Endothelial cell of umbilical vein (primary cell): ENCODE measurements around the gene LHPP.

Source experiments
- EZH2 ChIP-seq: IDR thresholded peaks from 2 replicates; pipeline ENCODE4 v1.6.1; 2012; ENCODE audit warnings: borderline replicate concordance, low read depth, mild to moderate bottlenecking, moderate library complexity, low read length, inconsistent platforms; ENCODE audit not compliant: severe bottlenecking
- FOS ChIP-seq: IDR thresholded peaks from 2 replicates; pipeline ENCODE4 v1.6.1; 2011; ENCODE audit warnings: mild to moderate bottlenecking, low read length, moderate library complexity, borderline replicate concordance; ENCODE audit not compliant: insufficient read depth
- GATA2 ChIP-seq: IDR thresholded peaks from 2 replicates; pipeline ENCODE4 v1.7.0; 2011; ENCODE audit warnings: low read depth, mild to moderate bottlenecking, moderate library complexity, mixed read lengths, low read length; ENCODE audit not compliant: insufficient read length, insufficient read depth
- JUN ChIP-seq: IDR thresholded peaks from 2 replicates; pipeline ENCODE4 v1.6.1; 2011; ENCODE audit warnings: borderline replicate concordance, low read depth; ENCODE audit not compliant: insufficient read length, insufficient read depth
- MYC ChIP-seq: IDR thresholded peaks from one replicate; pipeline ENCODE4 v1.6.1; 2011; ENCODE audit warnings: mild to moderate bottlenecking, low read depth, low read length
- POLR2A ChIP-seq: IDR thresholded peaks from 2 replicates; pipeline ENCODE4 v1.6.1; 2012; ENCODE audit warnings: low read depth, mild to moderate bottlenecking, control low read depth, low read length
- POLR2AphosphoS5 ChIP-seq: IDR thresholded peaks from 2 replicates; pipeline ENCODE4 v1.6.1; 2012; ENCODE audit warnings: low read depth, mild to moderate bottlenecking, control low read depth, low read length, moderate library complexity; ENCODE audit not compliant: insufficient read depth
- TF ChIP-seq, protein P1 (sequence below), 2 donors: IDR thresholded peaks; 1 replicate in 1 of 2; 2 replicates in 1 of 2; pipeline ENCODE4 v1.5.1; 2011; ENCODE audit warnings: low read length in 2 of 2, mild to moderate bottlenecking in 2 of 2, moderate library complexity in 2 of 2, control low read depth in 1 of 2, inconsistent platforms in 1 of 2, low read depth in 1 of 2; ENCODE audit not compliant: insufficient read depth in 1 of 2; ENCODE audit errors: extremely low read depth in 1 of 2
- TF ChIP-seq, protein P2 (sequence below): IDR thresholded peaks from 2 replicates; pipeline ENCODE4 v1.6.1; 2011; ENCODE audit not compliant: insufficient read depth, insufficient read length

DNA sequence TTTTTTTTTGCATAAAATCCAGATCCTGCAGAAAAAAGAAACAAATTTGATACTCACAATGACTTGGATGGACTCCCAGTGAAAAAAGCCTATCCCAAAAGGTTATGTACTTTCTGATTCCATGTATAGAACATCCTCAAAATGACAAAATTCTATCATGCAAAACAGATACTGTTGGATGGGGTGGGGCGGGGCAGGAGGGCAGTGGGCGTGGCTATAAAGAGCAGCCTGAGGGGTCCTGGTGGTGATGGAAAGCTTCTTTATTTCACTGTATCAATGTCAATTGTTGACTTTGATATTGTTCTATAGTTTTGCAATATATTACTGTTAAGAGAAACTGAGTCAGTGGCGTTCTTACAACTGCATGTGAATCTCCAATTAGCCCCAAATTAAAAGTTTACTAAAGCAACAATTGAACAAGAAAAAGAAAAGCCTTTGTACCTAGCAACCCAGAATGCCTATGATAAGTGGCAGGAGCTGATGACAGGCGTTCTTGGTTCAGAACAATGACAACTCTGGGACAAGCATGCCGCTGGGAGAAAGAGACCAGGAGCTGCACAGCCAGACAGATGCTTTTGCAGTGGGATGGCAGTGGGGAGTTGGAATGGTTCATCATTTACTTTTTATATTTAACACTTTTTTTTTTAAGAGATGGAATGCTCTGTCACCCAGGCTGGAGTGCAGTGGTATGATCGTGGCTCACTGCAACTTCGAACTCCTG, 101.9 kb downstream of the LHPP start:
- TF ChIP-seq POLR2A (no peak), POLR2AphosphoS5 (no peak), FOS (no peak), EZH2 (no peak), JUN (no peak), GATA2 (no peak), MYC (no peak)
- TF ChIP-seq, protein P1, sequence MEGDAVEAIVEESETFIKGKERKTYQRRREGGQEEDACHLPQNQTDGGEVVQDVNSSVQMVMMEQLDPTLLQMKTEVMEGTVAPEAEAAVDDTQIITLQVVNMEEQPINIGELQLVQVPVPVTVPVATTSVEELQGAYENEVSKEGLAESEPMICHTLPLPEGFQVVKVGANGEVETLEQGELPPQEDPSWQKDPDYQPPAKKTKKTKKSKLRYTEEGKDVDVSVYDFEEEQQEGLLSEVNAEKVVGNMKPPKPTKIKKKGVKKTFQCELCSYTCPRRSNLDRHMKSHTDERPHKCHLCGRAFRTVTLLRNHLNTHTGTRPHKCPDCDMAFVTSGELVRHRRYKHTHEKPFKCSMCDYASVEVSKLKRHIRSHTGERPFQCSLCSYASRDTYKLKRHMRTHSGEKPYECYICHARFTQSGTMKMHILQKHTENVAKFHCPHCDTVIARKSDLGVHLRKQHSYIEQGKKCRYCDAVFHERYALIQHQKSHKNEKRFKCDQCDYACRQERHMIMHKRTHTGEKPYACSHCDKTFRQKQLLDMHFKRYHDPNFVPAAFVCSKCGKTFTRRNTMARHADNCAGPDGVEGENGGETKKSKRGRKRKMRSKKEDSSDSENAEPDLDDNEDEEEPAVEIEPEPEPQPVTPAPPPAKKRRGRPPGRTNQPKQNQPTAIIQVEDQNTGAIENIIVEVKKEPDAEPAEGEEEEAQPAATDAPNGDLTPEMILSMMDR (IDR thresholded peaks at IDR 0.05; ENCODE audit: extremely low read depth in 1 of 2, insufficient read depth in 1 of 2, low read depth in 1 of 2, low read length in 2 of 2), result no peak
- TF ChIP-seq, protein P2, sequence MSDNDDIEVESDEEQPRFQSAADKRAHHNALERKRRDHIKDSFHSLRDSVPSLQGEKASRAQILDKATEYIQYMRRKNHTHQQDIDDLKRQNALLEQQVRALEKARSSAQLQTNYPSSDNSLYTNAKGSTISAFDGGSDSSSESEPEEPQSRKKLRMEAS, result no peak
